GM21447 (cell line): ENCODE data around the gene PNPO.
"Not testable (repeated sequence)": the region's sequence is repeated elsewhere in the genome, so short reads cannot be mapped to it uniquely, and the experiment has no call there.

Experiments used
- ATAC-seq: cut with Tn5 transposase; IDR thresholded peaks from one replicate; pipeline ENCODE4 v1.9.1; 2021; ENCODE audit not compliant: unreplicated experiment

Gene PNPO

GRCh38 chr17:47917581-47917980, 23.8 kb upstream of the PNPO start:
- no peak for ATAC-seq

GRCh38 chr17:47918006-47918405, 23.4 kb upstream of the PNPO start:
- ATAC-seq = no peak

- ATAC-seq = no peak
Measured at GRCh38 chr17:47918991-47919390, 22.4 kb upstream of the PNPO start.

GRCh38 chr17:47919889-47920288, 21.5 kb upstream of the PNPO start:
- ATAC-seq = not testable (repeated sequence)

GRCh38 chr17:47924785-47925677, 16.3 kb upstream of the PNPO start:
- no peak for ATAC-seq

GRCh38 chr17:47925678-47925988, 15.7 kb upstream of the PNPO start:
- ATAC-seq = no peak

GRCh38 chr17:47927821-47928400, 13.5 kb upstream of the PNPO start:
- ATAC-seq = no peak

- no peak for ATAC-seq
Measured at GRCh38 chr17:47928415-47928814, 13.0 kb upstream of the PNPO start.

GRCh38 chr17:47929218-47930000, 12.0 kb upstream of the PNPO start:
- ATAC-seq = no peak

- ATAC-seq = no peak
Measured at GRCh38 chr17:47931848-47932247, 9.5 kb upstream of the PNPO start.

- ATAC-seq = no peak
Measured at GRCh38 chr17:47934856-47935255, 6.5 kb upstream of the PNPO start.

GRCh38 chr17:47935468-47935867, 5.9 kb upstream of the PNPO start:
- not testable (repeated sequence) for ATAC-seq

GRCh38 chr17:47935961-47936360, 5.4 kb upstream of the PNPO start:
- ATAC-seq = no peak

- ATAC-seq = no peak
Measured at GRCh38 chr17:47937941-47938340, 3.4 kb upstream of the PNPO start.

GRCh38 chr17:47942096-47942510, 732 bp downstream of the PNPO start:
- ATAC-seq = no peak

GRCh38 chr17:47942568-47942967, 1.2 kb downstream of the PNPO start:
- ATAC-seq = no peak

- no peak for ATAC-seq
Measured at GRCh38 chr17:47945080-47945479, 3.7 kb downstream of the PNPO start.

GRCh38 chr17:47945529-47946508, 4.4 kb downstream of the PNPO start:
- no peak for ATAC-seq

- ATAC-seq = no peak
Measured at GRCh38 chr17:47946516-47946915, 5.1 kb downstream of the PNPO start.

- peak; percentile 42 for ATAC-seq
Measured at GRCh38 chr17:47946929-47947397, 5.6 kb downstream of the PNPO start.
